GM19463 (cell line): Measurements from ENCODE around the gene CDC45.

Experiments used
- ATAC-seq: cut with Tn5 transposase; IDR thresholded peaks from one replicate; pipeline ENCODE4 v1.9.1; 2021; ENCODE audit warnings: mild to moderate bottlenecking, moderate library complexity; ENCODE audit not compliant: unreplicated experiment

Gene CDC45

GRCh38 chr22:19447330-19448075 lies 32.2 kb upstream of the CDC45 start, which contains the start of gene C22orf39:
TSS of gene C22orf39 (minus strand) at chr22:19447711. CDS start at chr22:19447688, 23 bp downstream.
- ATAC-seq, result peak; percentile 78

GRCh38 chr22:19448076-19448607 lies 31.6 kb upstream of the CDC45 start:
- no peak for ATAC-seq

GRCh38 chr22:19448739-19449421 lies 30.8 kb upstream of the CDC45 start:
- ATAC-seq, result peak; percentile 42

- ATAC-seq, result no peak
Measured at GRCh38 chr22:19449422-19449767, 30.3 kb upstream of the CDC45 start.

- no peak for ATAC-seq
Measured at GRCh38 chr22:19450363-19451175, 29.2 kb upstream of the CDC45 start.

DNA sequence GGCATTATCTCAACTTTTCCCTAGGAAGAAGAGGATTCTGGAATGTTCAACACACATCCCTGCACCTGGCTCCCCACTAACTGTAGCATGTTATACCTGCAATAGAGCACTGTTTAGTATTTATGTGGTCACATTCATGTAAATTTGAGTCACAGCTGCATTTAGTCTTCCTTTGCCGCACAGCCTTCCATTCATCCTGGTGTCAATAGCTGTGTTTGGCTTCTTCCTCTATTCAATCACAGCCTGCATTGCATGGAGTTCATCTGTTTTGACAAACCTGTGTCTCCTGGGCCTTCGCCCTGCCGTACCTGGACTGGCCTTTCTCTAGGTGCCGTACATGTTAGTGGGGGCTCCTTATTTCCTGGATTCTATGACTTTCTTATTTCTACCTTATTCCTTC lies 28.1 kb upstream of the CDC45 start:
- ATAC-seq, result no peak

DNA sequence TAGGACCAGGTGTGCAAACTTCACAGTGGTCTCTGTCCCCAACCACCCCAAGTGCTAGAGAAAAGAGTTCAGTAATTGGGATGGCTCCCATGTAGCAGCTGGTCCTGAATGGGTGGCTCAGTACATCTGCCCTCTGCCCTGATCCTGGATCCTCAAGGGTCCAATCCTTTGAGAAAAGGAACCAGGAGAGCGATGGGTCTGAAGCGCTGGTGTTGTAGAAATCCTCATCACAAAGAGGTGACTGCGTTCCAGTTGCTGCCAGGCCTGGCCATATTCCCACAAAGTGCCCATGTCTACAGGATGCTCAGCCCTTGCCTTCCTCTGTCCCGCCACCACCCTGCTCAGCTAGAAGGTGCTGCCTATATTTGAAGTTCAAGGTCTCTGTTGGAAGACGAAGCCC lies 26.0 kb upstream of the CDC45 start:
- no peak for ATAC-seq

DNA sequence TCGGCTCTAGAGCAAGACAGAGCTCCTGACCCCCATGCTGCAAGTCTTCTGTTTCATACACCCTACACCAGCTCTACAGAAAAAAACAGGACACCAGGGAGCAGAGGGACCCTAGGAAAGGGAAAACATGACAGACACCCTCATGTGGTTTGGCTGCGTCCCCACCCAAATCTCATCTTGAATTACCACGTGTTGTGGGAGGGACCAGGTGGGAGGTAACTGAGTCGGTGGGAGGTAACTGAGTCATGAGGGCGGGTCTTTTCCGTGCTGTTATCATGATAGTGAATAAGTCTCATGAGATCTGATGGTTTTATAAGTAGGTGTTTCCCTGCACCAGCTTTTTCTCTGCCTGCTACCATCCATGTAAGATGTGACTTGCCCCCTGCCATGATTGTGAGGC lies 25.6 kb upstream of the CDC45 start:
- ATAC-seq, result no peak

GRCh38 chr22:19455033-19455432 lies 24.7 kb upstream of the CDC45 start:
- no peak for ATAC-seq

DNA sequence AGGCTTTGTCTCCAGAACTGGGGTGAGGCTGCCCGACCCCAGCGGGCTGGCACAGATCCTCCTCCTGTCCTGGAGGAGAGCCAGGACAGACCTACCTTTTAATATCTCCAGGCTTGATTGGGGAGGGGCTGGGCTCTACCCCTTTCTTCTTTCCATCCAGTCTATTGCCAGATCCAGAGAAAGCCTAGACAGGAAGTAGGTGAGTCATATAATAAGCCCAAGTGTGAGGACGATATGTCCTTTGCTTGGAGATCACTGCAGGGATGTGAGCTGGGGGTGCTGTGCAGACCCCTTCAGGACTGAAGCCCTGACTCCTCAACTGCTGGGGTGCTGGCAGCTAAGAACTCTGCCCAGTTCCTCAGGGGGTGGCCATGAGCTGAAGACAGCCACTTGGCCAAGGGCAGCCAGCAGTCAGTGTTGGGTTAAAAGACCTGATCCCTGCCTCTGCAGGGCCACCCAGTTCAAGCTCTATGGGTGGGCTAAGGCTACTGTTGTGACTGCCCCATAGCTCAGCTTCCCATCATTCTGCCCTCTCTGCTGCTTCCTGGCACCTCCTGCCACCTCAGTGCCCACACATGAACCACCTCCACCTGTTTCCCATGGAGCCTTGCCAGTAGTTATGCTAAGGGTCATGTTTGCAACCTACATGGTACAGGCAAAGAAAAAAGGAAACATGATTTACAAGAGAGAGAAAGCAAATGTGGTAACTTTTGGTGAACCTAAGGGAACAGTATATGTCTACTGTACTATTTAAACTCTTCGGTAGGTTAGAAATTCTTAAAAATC lies 23.9 kb upstream of the CDC45 start:
- no peak for ATAC-seq

- ATAC-seq, result no peak
Measured at GRCh38 chr22:19456541-19456940, 23.2 kb upstream of the CDC45 start.

DNA sequence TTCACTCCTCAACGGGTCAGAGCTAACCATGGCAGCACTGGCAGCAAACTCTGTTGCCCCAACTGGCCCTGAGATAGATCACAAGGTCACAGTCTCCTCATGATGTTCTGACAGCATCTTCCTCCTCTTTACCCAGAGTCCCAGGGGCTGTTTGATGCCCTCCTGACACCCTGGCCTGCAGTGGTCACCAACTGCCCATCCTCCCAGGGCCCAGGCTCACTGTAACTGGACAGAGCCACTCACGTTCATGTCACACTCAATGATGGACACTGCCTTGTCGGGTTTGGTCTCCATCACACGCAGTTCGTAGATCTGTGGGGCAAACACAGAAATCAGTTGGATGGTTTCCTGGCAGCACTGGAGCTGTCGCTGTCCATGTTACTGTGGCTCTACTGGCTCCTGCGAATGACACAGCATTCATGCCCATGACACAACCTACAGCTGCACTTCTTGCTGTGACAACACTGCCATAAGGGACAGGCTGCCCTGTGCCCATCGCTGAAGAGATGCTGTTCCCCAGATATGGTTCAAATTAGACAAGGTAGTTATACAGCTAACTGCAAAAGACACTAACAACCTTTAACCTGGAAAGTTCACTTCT lies 21.8 kb upstream of the CDC45 start:
- no peak for ATAC-seq

DNA sequence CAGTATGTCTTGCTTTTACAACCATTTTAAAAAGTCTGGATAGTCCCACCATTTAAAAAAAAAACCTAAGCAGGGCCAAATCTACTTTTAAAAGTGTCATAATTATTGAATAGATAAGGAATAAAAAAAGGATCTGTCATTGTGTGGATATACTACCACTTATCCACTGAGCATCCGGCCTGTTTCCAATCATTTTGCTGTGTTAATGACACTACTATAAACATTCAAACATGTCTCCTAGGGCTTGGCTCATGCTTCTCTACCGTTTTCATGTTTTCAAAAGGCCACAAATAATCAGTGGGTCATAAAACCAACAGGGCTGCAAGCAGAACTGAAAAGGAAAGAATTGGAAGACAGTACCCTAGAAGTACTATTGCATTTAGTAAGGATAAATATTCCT lies 19.7 kb upstream of the CDC45 start:
- ATAC-seq, result no peak

DNA sequence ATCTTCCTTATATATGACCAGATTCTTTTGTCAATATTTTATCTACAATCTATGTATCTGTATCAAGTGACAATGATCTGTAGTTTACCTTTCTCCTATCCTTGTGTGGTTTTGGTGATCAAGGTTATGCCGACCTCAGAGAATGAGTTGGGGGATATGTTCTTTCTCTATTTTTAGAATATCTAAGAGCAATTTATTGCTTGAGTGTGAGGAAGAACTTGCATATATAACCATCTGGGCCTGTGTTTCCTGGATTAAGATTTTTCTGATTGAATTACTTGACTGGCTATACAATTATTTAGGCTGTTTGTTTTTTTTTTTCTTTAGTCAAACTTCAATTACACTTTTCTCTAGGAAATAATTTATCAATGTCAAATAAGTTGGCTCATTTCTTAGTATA lies 18.2 kb upstream of the CDC45 start:
- no peak for ATAC-seq

DNA sequence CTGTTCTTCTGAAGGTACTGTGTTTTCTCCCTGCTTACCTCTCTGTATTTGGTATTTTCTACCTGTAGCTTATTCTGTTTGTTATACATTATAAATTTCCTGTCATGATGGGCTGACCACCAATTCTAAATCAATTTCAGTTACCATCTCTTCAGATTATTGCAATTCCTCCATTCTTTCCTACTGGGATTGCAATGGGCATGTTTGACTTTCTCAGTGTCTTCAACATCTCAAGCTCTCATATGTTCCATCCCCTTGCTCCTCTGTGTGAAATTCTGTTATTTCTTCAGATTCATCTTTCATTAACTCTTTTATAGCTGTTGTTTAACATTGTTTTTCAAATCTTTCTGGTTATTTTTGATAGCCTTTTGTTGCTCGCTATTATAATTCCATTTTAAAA lies 16.7 kb upstream of the CDC45 start:
- ATAC-seq, result no peak

GRCh38 chr22:19463491-19464469 lies 15.9 kb upstream of the CDC45 start:
- no peak for ATAC-seq

DNA sequence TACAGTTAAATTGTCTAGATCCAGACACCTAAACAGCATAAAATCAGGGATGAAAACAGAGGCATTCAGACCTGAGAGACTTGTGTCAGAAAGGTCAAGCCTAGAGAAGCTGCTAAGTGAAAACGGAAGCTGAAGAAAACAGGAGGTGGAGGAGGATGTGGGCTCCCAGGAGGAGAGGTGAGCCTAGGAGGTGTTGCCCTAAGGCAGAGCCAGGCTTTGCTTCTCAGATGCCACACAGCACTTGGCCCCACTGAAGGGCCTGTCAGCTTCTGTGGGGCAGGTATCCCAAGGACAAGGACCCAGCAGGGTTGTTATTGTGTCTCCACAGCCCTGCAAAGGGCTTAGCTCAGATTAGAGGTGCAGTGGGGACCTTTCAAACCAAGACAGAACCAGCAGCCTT lies 15.2 kb upstream of the CDC45 start:
- no peak for ATAC-seq

GRCh38 chr22:19464975-19465374 lies 14.7 kb upstream of the CDC45 start:
- no peak for ATAC-seq

- no peak for ATAC-seq
Measured at GRCh38 chr22:19466126-19466716, 13.5 kb upstream of the CDC45 start.
